H9 (cell line): ENCODE data around the gene NCBP3. TPM values are rescaled to one million over a fixed set of nuclear protein-coding genes. Genes with fewer than 3 reads are reported as not detected.

Experiments
- DNase-seq: peaks from one replicate; pipeline ENCODE4 v3.0.0-alpha.2; 2017
- H2AFZ ChIP-seq: one replicate; pipeline ENCODE4 v1.6.1; 2013; ENCODE audit warnings: mild to moderate bottlenecking, low read length, control low read depth, moderate library complexity
- H2AK5ac ChIP-seq: 2 replicates; pipeline ENCODE4 v1.6.1; 2013; ENCODE audit warnings: low read length, control low read depth, mixed read lengths; ENCODE audit not compliant: insufficient read length
- H2BK120ac ChIP-seq: one replicate; pipeline ENCODE4 v1.6.1; 2013; ENCODE audit warnings: low read depth, mild to moderate bottlenecking, low read length, control low read depth, inconsistent platforms; ENCODE audit not compliant: poor library complexity, severe bottlenecking
- H2BK12ac ChIP-seq: 2 replicates; pipeline ENCODE4 v1.6.1; 2013; ENCODE audit warnings: low read length, control low read depth, mixed read lengths, low read depth; ENCODE audit not compliant: insufficient read length
- H2BK15ac ChIP-seq: 2 replicates; pipeline ENCODE4 v1.6.1; 2013; ENCODE audit warnings: low read depth, low read length, control low read depth
- H2BK20ac ChIP-seq: one replicate; pipeline ENCODE4 v1.6.1; 2013; ENCODE audit warnings: low read depth, mild to moderate bottlenecking, low read length, control low read depth, inconsistent platforms; ENCODE audit not compliant: poor library complexity, severe bottlenecking
- H2BK5ac ChIP-seq: 2 replicates; pipeline ENCODE4 v1.6.1; 2013; ENCODE audit warnings: low read length, control low read depth, mixed read lengths; ENCODE audit not compliant: insufficient read length
- H3K14ac ChIP-seq: 2 replicates; pipeline ENCODE4 v1.6.1; 2013; ENCODE audit warnings: low read length, control low read depth; ENCODE audit not compliant: insufficient read depth
- H3K18ac ChIP-seq: 2 replicates; pipeline ENCODE4 v1.6.1; 2013; ENCODE audit warnings: low read depth, mild to moderate bottlenecking, mixed read lengths, low read length, control low read depth; ENCODE audit not compliant: insufficient read length
- H3K23ac ChIP-seq: 2 replicates; pipeline ENCODE4 v1.6.1; 2013; ENCODE audit warnings: low read length, control low read depth, mixed read lengths, low read depth; ENCODE audit not compliant: insufficient read length
- H3K23me2 ChIP-seq: 2 replicates; pipeline ENCODE4 v1.6.1; 2013; ENCODE audit warnings: low read depth, mild to moderate bottlenecking, mixed read lengths, low read length, control low read depth; ENCODE audit not compliant: insufficient read length, poor library complexity, severe bottlenecking
- H3K27ac ChIP-seq: 2 replicates; pipeline ENCODE4 v1.5.1; 2013; ENCODE audit warnings: low read length, control low read depth, mixed read lengths, low read depth; ENCODE audit not compliant: insufficient read length
- H3K27me3 ChIP-seq: 2 replicates; pipeline ENCODE4 v1.6.1; 2013; ENCODE audit warnings: low read length, control low read depth, inconsistent platforms; ENCODE audit not compliant: insufficient read depth
- H3K4ac ChIP-seq: 2 replicates; pipeline ENCODE4 v1.6.1; 2013; ENCODE audit warnings: low read depth, mild to moderate bottlenecking, control low read depth, inconsistent platforms, low read length, moderate library complexity
- H3K4me1 ChIP-seq: 2 replicates; pipeline ENCODE4 v1.6.1; 2013; ENCODE audit warnings: low read length, control low read depth, inconsistent platforms; ENCODE audit not compliant: insufficient read depth
- H3K4me2 ChIP-seq: 2 replicates; pipeline ENCODE4 v1.6.1; 2013; ENCODE audit warnings: low read length, control low read depth, mixed read lengths; ENCODE audit not compliant: insufficient read length, insufficient read depth
- H3K56ac ChIP-seq: 2 replicates; pipeline ENCODE4 v1.6.1; 2013; ENCODE audit warnings: low read depth, mild to moderate bottlenecking, mixed read lengths, low read length, control low read depth; ENCODE audit not compliant: insufficient read length
- H3K79me1 ChIP-seq: 2 replicates; pipeline ENCODE4 v1.6.1; 2013; ENCODE audit warnings: low read depth, mild to moderate bottlenecking, moderate library complexity, low read length, control low read depth, inconsistent platforms; ENCODE audit not compliant: insufficient read depth, poor library complexity, severe bottlenecking
- H3K79me2 ChIP-seq: 2 replicates; pipeline ENCODE4 v1.6.1; 2013; ENCODE audit warnings: low read length, control low read depth, inconsistent platforms; ENCODE audit not compliant: insufficient read depth
- H3K9ac ChIP-seq: 2 replicates; pipeline ENCODE4 v1.6.1; 2013; ENCODE audit warnings: low read length, control low read depth, mixed read lengths; ENCODE audit not compliant: insufficient read length; ENCODE audit errors: extremely low read depth
- H3K9me3 ChIP-seq: one replicate; pipeline ENCODE4 v1.6.1; 2013; ENCODE audit warnings: low read depth, low read length, inconsistent platforms; ENCODE audit not compliant: control insufficient read depth
- H3T11ph ChIP-seq: one replicate; pipeline ENCODE4 v1.6.1; 2013; ENCODE audit warnings: mild to moderate bottlenecking, low read length, control low read depth, inconsistent platforms
- H4K20me1 ChIP-seq: one replicate; pipeline ENCODE4 v1.6.1; 2013; ENCODE audit not compliant: control insufficient read depth, insufficient read length, insufficient read depth
- H4K5ac ChIP-seq: 2 replicates; pipeline ENCODE4 v1.6.1; 2013; ENCODE audit warnings: low read depth, mild to moderate bottlenecking, mixed read lengths, low read length, control low read depth; ENCODE audit not compliant: insufficient read length
- H4K8ac ChIP-seq: replicated peaks from 2 replicates; pipeline ENCODE4 v1.6.1; 2013; ENCODE audit warnings: low read length, control low read depth, mixed read lengths, low read depth; ENCODE audit not compliant: insufficient read length
- H4K91ac ChIP-seq: 2 replicates; pipeline ENCODE4 v1.6.1; 2013; ENCODE audit warnings: low read depth, mild to moderate bottlenecking, moderate library complexity, mixed read lengths, low read length, control low read depth; ENCODE audit not compliant: insufficient read length
- H3K27ac Mint-ChIP-seq, 3 experiments: 2 replicates in 2 of 3; 3 replicates in 1 of 3; pipeline ENCODE4 v1.8.0; 2020 to 2021; ENCODE audit warnings: mixed read lengths in 3 of 3, mild to moderate bottlenecking in 1 of 3, moderate library complexity in 1 of 3
- H3K27me3 Mint-ChIP-seq: 2 replicates; pipeline ENCODE4 v1.8.0; 2021; ENCODE audit warnings: low read depth, mild to moderate bottlenecking, moderate library complexity, mixed read lengths
- H3K36me3 Mint-ChIP-seq, 3 experiments: 2 replicates in 2 of 3; 3 replicates in 1 of 3; pipeline ENCODE4 v1.8.0; 2020 to 2021; ENCODE audit warnings: low read depth in 3 of 3, mixed read lengths in 3 of 3; ENCODE audit not compliant: insufficient read depth in 1 of 3
- H3K4me1 Mint-ChIP-seq, 2 experiments: 2 replicates each; pipeline ENCODE4 v1.8.0; 2020; ENCODE audit warnings: mixed read lengths in 2 of 2
- H3K4me3 Mint-ChIP-seq, 2 experiments: 2 replicates in 1 of 2; 3 replicates in 1 of 2; pipeline ENCODE4 v1.8.0; 2020 to 2021; ENCODE audit warnings: mild to moderate bottlenecking in 2 of 2, mixed read lengths in 2 of 2, moderate library complexity in 1 of 2
- H3K9me3 Mint-ChIP-seq, 2 experiments: 2 replicates in 1 of 2; 3 replicates in 1 of 2; pipeline ENCODE4 v1.8.0; 2020; ENCODE audit warnings: mild to moderate bottlenecking in 2 of 2, mixed read lengths in 2 of 2, moderate library complexity in 1 of 2
- CTCF ChIP-seq: fragments of 200-600 bp; sonication (generic); conservative IDR thresholded peaks from 3 replicates; pipeline ENCODE4 v1.8.0; 2021; ENCODE audit warnings: antibody characterized with exemption, mild to moderate bottlenecking
- WGBS: extraction: QIAGEN DNeasy Blood & Tissue Kit; methylation state at CpG from one replicate; pipeline ENCODE4 v1.1.7; 2013; ENCODE audit warnings: missing lambda C conversion rate, low lambda C conversion rate, mixed read lengths; ENCODE audit not compliant: insufficient read length; ENCODE audit errors: extremely low coverage; 5-methylcytosine and 5-hydroxymethylcytosine counted together
- total RNA-seq: library from RNA; stranded (reverse); gene quantifications from 2 replicates; pipeline ENCODE4 v1.2.1, GENCODE V29; 2021

The NCBP3 gene
- total RNA-seq, 1 experiment from 2014 or later, result 45.7 TPM

GRCh38 chr17:3804503-3804931, 41.5 kb downstream of the NCBP3 start:
- H3K4me2 ChIP-seq, result no peak overlapping the region
- no peak overlapping the region for H4K5ac ChIP-seq
- H3K23me2 ChIP-seq, result no peaks in the 10 kb centered on the region
- Mint-ChIP-seq H3K4me3 (no peak overlapping the region), H3K27ac (no peak overlapping the region), H3K27me3 (no peaks in the 10 kb centered on the region; the same call in 1 of the 2 replicates), H3K9me3 (no peaks in the 10 kb centered on the region), H3K4me1 (peaks cover 0 to 3% of the 10 kb centered on the region in 2 experiments; a peak in 1 of 4 replicates), H3K36me3 (peaks cover 1 to 48% (median 38%) of the 10 kb centered on the region in 3 experiments; a peak in 6 of 7 replicates)
- H3T11ph ChIP-seq, result no peak overlapping the region
- H2BK5ac ChIP-seq, result no peak overlapping the region
- no peak overlapping the region for H3K4ac ChIP-seq
- no peak overlapping the region for H3K9ac ChIP-seq
- H3K79me1 ChIP-seq, result no peaks in the 10 kb centered on the region
- no peaks in the 10 kb centered on the region for H3K9me3 ChIP-seq
- H2AK5ac ChIP-seq, result no peak overlapping the region
- no peak overlapping the region for H4K91ac ChIP-seq
- no peak overlapping the region for H2BK15ac ChIP-seq
- TF ChIP-seq CTCF, result no peak
- no peak overlapping the region for H3K14ac ChIP-seq
- no peaks in the 10 kb centered on the region for H4K20me1 ChIP-seq
- no peak overlapping the region for H3K56ac ChIP-seq
- H3K4me1 ChIP-seq, result no peaks in the 10 kb centered on the region
- H2AFZ ChIP-seq, result no peak overlapping the region
- no peak overlapping the region for H2BK20ac ChIP-seq
- no peak overlapping the region for H3K23ac ChIP-seq
- WGBS, result no CpG with 5 or more reads among the region's 6 CpGs
- no peaks in the 10 kb centered on the region for H3K79me2 ChIP-seq
- no peak for DNase-seq
- no peak overlapping the region for H4K8ac ChIP-seq
- no peak overlapping the region for H3K18ac ChIP-seq
- no peaks in the 10 kb centered on the region for H3K27me3 ChIP-seq
- no peak overlapping the region for H3K27ac ChIP-seq
- no peak overlapping the region for H2BK12ac ChIP-seq
- no peak overlapping the region for H2BK120ac ChIP-seq
